Uterus (tissue), 4 donors: Measurements from ENCODE around the gene ZBTB20. TPM values are rescaled to one million over a fixed set of nuclear protein-coding genes. Genes with fewer than 3 reads are reported as not detected.

ENCODE experiments used
- DNase-seq, 2 donors: peaks; one replicate each; pipeline ENCODE4 v3.0.0-alpha.2; 2019 to 2020
- H3K27ac ChIP-seq, 2 donors: fragments of 200-600 bp; sonication (generic); 1 replicate in 1 of 2; 2 replicates in 1 of 2; pipeline ENCODE4 v1.5.1; 2016 to 2018
- H3K27me3 ChIP-seq, 2 donors: fragments of 200-600 bp; sonication (generic); one replicate each; pipeline ENCODE4 v1.5.1; 2018 to 2019; ENCODE audit warnings: control low read depth in 1 of 2
- H3K36me3 ChIP-seq, 2 donors: fragments of 200-600 bp; sonication (generic); one replicate each; pipeline ENCODE4 v1.5.1; 2019; ENCODE audit warnings: control low read depth in 1 of 2
- H3K4me1 ChIP-seq, 2 donors: fragments of 200-600 bp; sonication (generic); one replicate each; pipeline ENCODE4 v1.5.1; 2018 to 2019; ENCODE audit warnings: control low read depth in 1 of 2
- H3K4me3 ChIP-seq, 2 donors: fragments of 200-600 bp; sonication (generic); 1 replicate in 1 of 2; 2 replicates in 1 of 2; pipeline ENCODE4 v1.5.1; 2018 to 2019; ENCODE audit warnings: mild to moderate bottlenecking in 1 of 2
- H3K9me3 ChIP-seq, 2 donors: fragments of 200-600 bp; sonication (generic); one replicate each; pipeline ENCODE4 v1.5.1; 2019; ENCODE audit warnings: control low read depth in 1 of 2
- CTCF ChIP-seq, 4 experiments: fragments of 200-600 bp in 2 of 4; fragments of 450-650 bp in 2 of 4; sonication (generic) in 2 of 4; IDR thresholded peaks; one replicate each; pipeline ENCODE4 v1.5.1; 2016 to 2019; ENCODE audit warnings: antibody characterized with exemption in 4 of 4, mild to moderate bottlenecking in 2 of 4, moderate library complexity in 1 of 4
- POLR2A ChIP-seq, 2 donors: fragments of 450-650 bp; IDR thresholded peaks; one replicate each; pipeline ENCODE4 v1.6.1; 2016; ENCODE audit warnings: antibody characterized with exemption in 2 of 2, mild to moderate bottlenecking in 1 of 2, moderate library complexity in 1 of 2
- intact Hi-C: fragments of 100-400 bp; cut with DNase I; formaldehyde crosslinking; loops from one replicate; pipeline ENCODE4 v1.15.1; 2023; ENCODE audit warnings: low total_unique reads
- total RNA-seq, 4 donors: library from RNA; depleted of rRNA in 3 of 4; stranded (reverse); fragments of >200 nt in 3 of 4; gene quantifications; one replicate each; pipeline versions ENCODE4 v1.1.0 to v1.2.4, GENCODE V29; 2014 to 2023
- donor health status: DM: yes; HTN: yes; CAD: no.

Gene ZBTB20
- total RNA-seq, 4 donors from 2014 or later = 35.6 to 157 (median 85.1) TPM

- Histone ChIP-seq H3K27ac (no peak overlapping the region), H3K27me3 (no peaks in the 10 kb centered on the region), H3K4me1 (no peaks in the 10 kb centered on the region), H3K9me3 (no peaks in the 10 kb centered on the region), H3K4me3 (no peak overlapping the region), H3K36me3 (no peaks in the 10 kb centered on the region)
- intact Hi-C loops = no loop called here
- DNase-seq = no peak
- TF ChIP-seq POLR2A (IDR thresholded peaks at IDR 0.05) (no peak), CTCF (IDR thresholded peaks at IDR 0.05) (no peak)
These were observed 285.4 kb downstream of the ZBTB20 start for GRCh38 chr3:114861666-114862065.

- Histone ChIP-seq H3K4me3 (no peak overlapping the region), H3K27me3 (no peaks in the 10 kb centered on the region), H3K4me1 (no peaks in the 10 kb centered on the region), H3K27ac (no peak overlapping the region), H3K36me3 (no peaks in the 10 kb centered on the region), H3K9me3 (no peaks in the 10 kb centered on the region)
- intact Hi-C loops = no loop called here
- TF ChIP-seq CTCF (IDR thresholded peaks at IDR 0.05) = no peak
- TF ChIP-seq POLR2A (IDR thresholded peaks at IDR 0.05) = no peak
- DNase-seq = no peak
These were observed 286.6 kb downstream of the ZBTB20 start for GRCh38 chr3:114860531-114860930.

GRCh38 chr3:114858329-114858728 lies 288.8 kb downstream of the ZBTB20 start:
- Histone ChIP-seq H3K27me3 (no peaks in the 10 kb centered on the region), H3K4me1 (no peaks in the 10 kb centered on the region), H3K4me3 (no peak overlapping the region), H3K9me3 (no peaks in the 10 kb centered on the region), H3K36me3 (no peaks in the 10 kb centered on the region), H3K27ac (no peak overlapping the region)
- no peak for DNase-seq
- intact Hi-C loops = no loop called here
- no peak for TF ChIP-seq POLR2A (IDR thresholded peaks at IDR 0.05)
- no peak for TF ChIP-seq CTCF (IDR thresholded peaks at IDR 0.05)

- intact Hi-C loops = no loop called here
- Histone ChIP-seq H3K27me3 (no peaks in the 10 kb centered on the region), H3K9me3 (no peaks in the 10 kb centered on the region), H3K4me1 (no peaks in the 10 kb centered on the region), H3K27ac (no peak overlapping the region), H3K36me3 (no peaks in the 10 kb centered on the region), H3K4me3 (no peak overlapping the region)
- DNase-seq = no peak
- no peak for TF ChIP-seq CTCF (IDR thresholded peaks at IDR 0.05)
- TF ChIP-seq POLR2A (IDR thresholded peaks at IDR 0.05) = no peak
These were observed 289.8 kb downstream of the ZBTB20 start for GRCh38 chr3:114857299-114857701.

GRCh38 chr3:114856835-114857234 lies 290.3 kb downstream of the ZBTB20 start:
- Histone ChIP-seq H3K4me1 (no peaks in the 10 kb centered on the region), H3K27ac (no peak overlapping the region), H3K9me3 (no peaks in the 10 kb centered on the region), H3K27me3 (no peaks in the 10 kb centered on the region), H3K36me3 (no peaks in the 10 kb centered on the region), H3K4me3 (no peak overlapping the region)
- TF ChIP-seq CTCF (IDR thresholded peaks at IDR 0.05) (no peak), POLR2A (IDR thresholded peaks at IDR 0.05) (no peak)
- intact Hi-C loops = no loop called here
- no peak for DNase-seq
